AML-193 (cell line): Measurements from ENCODE around the gene OR5A2.
A peak's percentile ranks its signal among the peaks of the same experiment; 100 is the strongest.
"Not testable (repeated sequence)": the region's sequence is repeated elsewhere in the genome, so short reads cannot be mapped to it uniquely, and the experiment has no call there.

Source experiments
- DNase-seq, 2 experiments: peaks; one replicate each; lab custom pipeline; 2025; lab: John Stamatoyannopoulos, UW

OR5A2 gene

DNA sequence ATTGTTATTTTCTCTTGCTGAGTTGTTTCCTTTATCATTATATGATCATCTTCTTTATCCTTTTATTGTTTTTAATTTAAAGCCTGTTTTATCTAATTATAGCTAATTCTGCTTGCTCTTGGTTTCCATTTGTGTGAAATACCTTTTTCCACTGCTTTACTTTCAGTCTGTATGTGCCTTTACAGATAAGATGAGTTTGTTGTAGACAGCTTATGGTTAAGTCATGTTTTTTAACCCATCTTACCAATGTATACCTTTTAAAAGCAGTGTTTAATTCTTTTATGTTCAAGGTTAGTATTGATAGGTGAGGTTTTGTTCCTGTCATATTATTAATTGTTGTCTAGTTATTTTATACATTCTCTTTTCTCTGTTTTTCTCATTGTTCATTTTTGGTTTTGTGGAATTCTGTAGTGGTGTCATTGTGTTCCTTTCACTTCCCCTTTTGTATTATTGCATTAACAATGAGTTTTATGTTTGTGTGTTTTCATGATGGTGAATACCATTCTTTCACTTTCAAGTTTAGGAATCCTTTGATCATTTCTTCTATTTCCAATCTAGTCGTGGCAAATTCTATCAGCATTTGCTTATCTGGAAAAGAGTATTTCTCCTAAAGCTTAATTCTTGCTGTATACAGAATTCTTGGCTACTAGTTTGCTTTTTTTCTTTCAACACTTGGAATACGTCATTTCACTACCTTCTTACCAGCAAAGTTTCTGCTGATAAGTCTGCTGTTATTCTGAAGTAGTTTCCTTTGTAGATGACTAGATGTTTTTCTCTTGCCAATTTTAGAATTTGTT is 45.8 kb downstream of the OR5A2 start:
- DNase-seq: no peak

- not testable (repeated sequence) for DNase-seq
Observed at GRCh38 chr11:59372324-59372723, 53.9 kb downstream of the OR5A2 start.

GRCh38 chr11:59368238-59369022 is 57.8 kb downstream of the OR5A2 start:
- peak in 1 of 2 experiments; percentile 3 for DNase-seq
